Left hindlimb (tissue), 1 donor: ENCODE data around the gene ISYNA1.

Experiments
- DNase-seq: peaks from one replicate; pipeline ENCODE4 v3.0.0-alpha.2; 2018

The ISYNA1 gene

GRCh38 chr19:18430417-18431144 is 7.4 kb downstream of the ISYNA1 start:
- DNase-seq, result no peak

GRCh38 chr19:18429717-18430416 is 8.1 kb downstream of the ISYNA1 start:
- DNase-seq, result no peak

GRCh38 chr19:18428787-18429674 is 8.9 kb downstream of the ISYNA1 start:
- peak; percentile 89 for DNase-seq

GRCh38 chr19:18428173-18428786 is 9.7 kb downstream of the ISYNA1 start:
- peak; percentile 47 for DNase-seq

- no peak for DNase-seq
Measured at GRCh38 chr19:18427743-18428113, 10.2 kb downstream of the ISYNA1 start.

- peak; percentile 41 for DNase-seq
Measured at GRCh38 chr19:18427080-18427742, 10.7 kb downstream of the ISYNA1 start.

GRCh38 chr19:18426416-18426767 is 11.5 kb downstream of the ISYNA1 start:
- no peak for DNase-seq

GRCh38 chr19:18425515-18426415 is 12.2 kb downstream of the ISYNA1 start:
- peak; percentile 73 for DNase-seq

GRCh38 chr19:18424890-18425514 is 12.9 kb downstream of the ISYNA1 start:
- peak; percentile 36 for DNase-seq

GRCh38 chr19:18424122-18424889 is 13.6 kb downstream of the ISYNA1 start:
- DNase-seq, result peak; percentile 36

GRCh38 chr19:18423258-18424020 is 14.5 kb downstream of the ISYNA1 start:
- DNase-seq, result peak; percentile 34

GRCh38 chr19:18422530-18423191 is 15.3 kb downstream of the ISYNA1 start:
- no peak for DNase-seq

GRCh38 chr19:18421371-18421959 is 16.5 kb downstream of the ISYNA1 start:
- DNase-seq, result no peak

GRCh38 chr19:18420930-18421329 is 17.0 kb downstream of the ISYNA1 start:
- no peak for DNase-seq

GRCh38 chr19:18419699-18420460 is 18.1 kb downstream of the ISYNA1 start:
- DNase-seq, result peak; percentile 62

GRCh38 chr19:18419195-18419698 is 18.7 kb downstream of the ISYNA1 start, which contains the start of gene SSBP4:
TSS of gene SSBP4 (plus strand) at chr19:18419398. CDS start at chr19:18419649, 251 bp downstream.
- peak; percentile 89 for DNase-seq
